Epithelial cell of esophagus (primary cell): ENCODE measurements around the gene AURKAIP1.

Experiments used
- DNase-seq: peaks from one replicate; pipeline ENCODE4 v3.0.0; 2010; ENCODE audit warnings: low read depth
- H3K4me3 ChIP-seq: 2 replicates; pipeline ENCODE4 v1.5.1; 2011; ENCODE audit warnings: mild to moderate bottlenecking, low read length, control low read depth
- TF ChIP-seq, protein P1 (sequence below): IDR thresholded peaks from 2 replicates; pipeline ENCODE4 v1.5.1; 2011; ENCODE audit warnings: low read depth, mild to moderate bottlenecking, low read length, control low read depth, inconsistent platforms; ENCODE audit not compliant: insufficient read depth; ENCODE audit errors: missing control alignments

AURKAIP1 gene

DNA sequence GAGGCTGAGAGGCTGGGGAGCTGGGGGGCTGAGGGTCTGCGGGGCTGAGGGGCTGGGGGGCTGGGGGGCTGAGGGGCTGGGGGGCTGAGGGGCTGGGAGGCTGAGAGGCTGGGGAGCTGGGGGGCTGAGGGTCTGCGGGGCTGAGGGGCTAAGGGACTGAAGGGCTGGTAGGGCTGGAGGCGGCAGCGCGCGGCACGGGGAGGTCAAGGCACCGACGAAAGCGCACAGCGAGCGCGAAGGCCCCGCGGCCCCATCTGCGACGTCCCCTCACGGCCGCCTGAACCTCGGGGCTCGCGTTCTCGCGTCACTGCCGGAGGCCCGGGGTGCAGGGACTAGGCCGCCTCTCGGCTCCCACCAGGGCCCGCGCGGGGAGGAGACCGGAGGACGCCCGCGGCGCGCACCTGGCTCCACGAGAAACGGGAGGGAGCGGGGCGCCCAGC lies 50.9 kb downstream of the AURKAIP1 start:
- DNase-seq: no peak
- TF ChIP-seq, protein P1, sequence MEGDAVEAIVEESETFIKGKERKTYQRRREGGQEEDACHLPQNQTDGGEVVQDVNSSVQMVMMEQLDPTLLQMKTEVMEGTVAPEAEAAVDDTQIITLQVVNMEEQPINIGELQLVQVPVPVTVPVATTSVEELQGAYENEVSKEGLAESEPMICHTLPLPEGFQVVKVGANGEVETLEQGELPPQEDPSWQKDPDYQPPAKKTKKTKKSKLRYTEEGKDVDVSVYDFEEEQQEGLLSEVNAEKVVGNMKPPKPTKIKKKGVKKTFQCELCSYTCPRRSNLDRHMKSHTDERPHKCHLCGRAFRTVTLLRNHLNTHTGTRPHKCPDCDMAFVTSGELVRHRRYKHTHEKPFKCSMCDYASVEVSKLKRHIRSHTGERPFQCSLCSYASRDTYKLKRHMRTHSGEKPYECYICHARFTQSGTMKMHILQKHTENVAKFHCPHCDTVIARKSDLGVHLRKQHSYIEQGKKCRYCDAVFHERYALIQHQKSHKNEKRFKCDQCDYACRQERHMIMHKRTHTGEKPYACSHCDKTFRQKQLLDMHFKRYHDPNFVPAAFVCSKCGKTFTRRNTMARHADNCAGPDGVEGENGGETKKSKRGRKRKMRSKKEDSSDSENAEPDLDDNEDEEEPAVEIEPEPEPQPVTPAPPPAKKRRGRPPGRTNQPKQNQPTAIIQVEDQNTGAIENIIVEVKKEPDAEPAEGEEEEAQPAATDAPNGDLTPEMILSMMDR: no peak
- peak overlapping the region; percentile 67 for H3K4me3 ChIP-seq
